ELF-1 (cell line): ENCODE measurements around the gene DDX54.
"Not testable (repeated sequence)": the region's sequence is repeated elsewhere in the genome, so short reads cannot be mapped to it uniquely, and the experiment has no call there.

Experiments used
- DNase-seq: peaks from one replicate; pipeline ENCODE4 v3.0.0-alpha.2; 2016; ENCODE audit warnings: low read depth, low spot score

The DDX54 gene

DNA sequence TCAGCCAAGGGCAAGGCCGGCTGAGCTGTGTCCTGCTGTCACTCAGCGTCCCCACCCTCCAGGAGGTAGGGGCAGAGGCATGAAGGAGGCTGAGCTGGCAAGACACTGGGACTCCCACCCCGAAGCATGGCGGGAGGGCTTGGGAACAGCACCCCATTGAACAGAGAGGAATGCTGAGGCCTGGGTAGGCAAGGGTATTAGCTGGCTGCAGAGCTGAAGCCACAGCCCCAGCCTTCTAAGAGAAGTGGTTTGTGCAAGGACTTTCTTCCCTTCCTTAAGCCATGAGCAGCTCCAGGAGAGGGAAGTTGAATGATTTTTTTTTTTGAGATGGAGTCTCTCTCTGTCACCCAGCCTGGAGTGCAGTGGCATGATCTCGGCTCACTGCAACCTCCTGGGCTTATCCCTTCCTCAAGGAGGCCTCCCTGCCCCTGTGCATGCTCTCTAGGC is 42.4 kb downstream of the DDX54 start:
- DNase-seq: no peak

DNA sequence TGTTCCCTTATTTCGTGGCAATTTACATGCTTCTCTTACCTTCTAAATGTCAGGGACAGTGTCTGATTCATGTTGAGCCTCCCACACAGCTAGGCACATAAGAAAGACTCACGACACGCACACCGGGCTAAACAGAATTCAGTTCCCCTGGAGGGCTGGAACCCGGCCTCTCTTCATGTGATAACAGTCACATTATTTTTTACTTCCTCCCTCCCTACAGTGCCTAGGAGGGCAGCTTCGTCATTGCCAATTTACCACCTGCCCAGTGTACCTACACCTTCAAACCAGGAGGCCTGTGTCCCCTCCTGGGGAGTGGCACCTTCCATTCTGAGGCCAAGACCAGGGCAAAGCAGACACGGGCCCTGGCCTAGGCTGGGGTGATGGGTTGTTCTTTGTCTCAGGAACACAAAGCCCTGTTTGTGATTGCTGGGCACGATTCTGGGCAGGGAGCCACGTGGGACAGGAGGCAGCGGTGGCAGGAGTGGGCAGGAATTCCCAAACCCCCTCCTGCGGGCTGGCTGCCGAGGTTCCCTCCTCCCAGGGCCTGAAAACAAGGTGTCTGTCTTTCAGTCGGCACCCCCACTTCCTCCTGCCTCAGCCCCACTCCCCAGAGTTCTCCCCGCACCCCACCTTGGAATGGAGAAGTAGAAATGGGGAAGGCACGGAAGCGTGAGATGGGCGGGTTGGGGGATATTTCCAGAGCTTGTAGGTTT is 42.9 kb downstream of the DDX54 start:
- DNase-seq: no peak

DNA sequence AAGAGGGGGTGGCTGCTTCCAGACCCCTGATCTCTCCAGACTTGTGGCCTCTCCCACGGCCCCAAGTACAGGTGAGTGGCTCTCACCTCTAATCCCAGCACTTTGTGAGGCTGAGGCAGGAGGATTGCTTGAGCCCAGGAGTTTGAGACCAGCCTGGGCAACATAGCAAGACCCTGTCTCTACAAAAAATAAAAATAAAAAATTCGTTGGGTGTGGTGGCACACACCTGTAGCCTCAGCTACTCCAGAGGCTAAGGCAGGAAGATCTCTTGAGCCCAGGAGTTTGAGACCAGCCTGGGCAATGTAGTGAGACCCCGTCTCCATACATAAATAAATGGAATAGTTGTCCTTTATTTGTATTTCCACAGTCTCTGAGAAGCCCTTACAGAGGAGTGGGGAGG is 43.6 kb downstream of the DDX54 start:
- DNase-seq: not testable (repeated sequence)

GRCh38 chr12:113140706-113141105 is 44.6 kb downstream of the DDX54 start:
- DNase-seq: no peak

DNA sequence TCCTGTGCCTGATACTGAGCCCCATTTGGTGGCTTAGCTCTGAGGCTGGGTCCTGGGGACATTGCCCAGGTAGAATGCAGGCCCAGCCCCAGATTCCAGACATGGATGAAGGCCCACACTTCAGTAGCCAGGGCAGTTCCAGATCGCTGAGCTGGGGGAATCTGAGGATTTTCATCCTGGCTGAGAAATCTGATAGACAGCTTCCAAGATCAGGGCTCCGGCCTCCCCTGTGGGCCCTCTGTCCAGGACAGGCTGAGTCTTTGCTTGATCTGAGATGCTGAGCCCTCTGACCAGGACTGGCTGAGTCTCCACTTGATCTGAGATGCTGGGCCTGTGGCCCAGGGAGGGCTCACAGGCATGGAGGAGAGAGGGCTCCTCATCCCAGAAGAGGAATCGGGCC is 46.5 kb downstream of the DDX54 start:
- no peak for DNase-seq

DNA sequence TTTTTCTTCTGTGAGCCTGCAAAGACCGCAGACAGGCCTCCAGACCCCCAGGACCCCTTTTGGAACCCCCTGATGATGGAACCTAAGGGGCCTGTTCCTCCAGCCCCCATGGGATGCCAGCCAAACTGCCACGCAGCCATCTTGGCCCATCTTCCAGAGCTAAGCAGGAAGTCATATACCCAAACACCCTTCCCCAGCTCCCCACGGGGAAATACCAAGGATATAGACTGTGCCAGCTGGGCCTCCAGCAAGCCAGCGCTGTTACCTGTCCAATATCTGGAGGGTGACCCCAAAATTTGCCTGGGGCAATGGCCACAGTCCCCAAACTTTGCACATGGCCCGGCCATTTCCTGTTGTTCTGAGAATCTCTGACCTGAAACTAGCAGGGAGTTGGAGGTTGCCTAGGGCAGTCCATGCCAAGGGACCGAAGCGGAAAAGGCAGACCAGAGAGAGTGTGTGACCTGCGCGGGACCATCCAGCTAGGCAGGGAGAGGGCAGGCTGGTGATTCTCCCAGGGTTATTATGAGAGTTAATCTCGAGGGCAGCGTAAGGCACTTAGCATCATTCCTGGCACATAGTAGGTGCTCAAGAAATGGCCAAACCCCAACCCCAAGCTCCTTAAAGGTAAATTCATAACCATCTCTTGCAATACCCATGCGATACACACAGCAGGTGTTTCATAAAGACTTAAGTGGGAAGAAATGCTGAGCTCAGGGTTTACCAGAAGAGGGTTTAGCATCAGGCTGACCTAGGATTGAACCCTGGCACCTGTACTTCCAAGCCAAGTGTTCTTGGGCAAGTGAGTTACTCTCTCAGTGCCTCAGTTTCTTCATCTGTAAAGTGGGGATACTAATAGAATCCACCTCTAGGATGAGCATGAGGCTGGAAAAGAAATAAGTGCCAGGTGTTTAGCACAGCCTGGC is 47.2 kb downstream of the DDX54 start:
- DNase-seq: no peak

GRCh38 chr12:113136990-113137511 is 48.2 kb downstream of the DDX54 start:
- DNase-seq: no peak

DNA sequence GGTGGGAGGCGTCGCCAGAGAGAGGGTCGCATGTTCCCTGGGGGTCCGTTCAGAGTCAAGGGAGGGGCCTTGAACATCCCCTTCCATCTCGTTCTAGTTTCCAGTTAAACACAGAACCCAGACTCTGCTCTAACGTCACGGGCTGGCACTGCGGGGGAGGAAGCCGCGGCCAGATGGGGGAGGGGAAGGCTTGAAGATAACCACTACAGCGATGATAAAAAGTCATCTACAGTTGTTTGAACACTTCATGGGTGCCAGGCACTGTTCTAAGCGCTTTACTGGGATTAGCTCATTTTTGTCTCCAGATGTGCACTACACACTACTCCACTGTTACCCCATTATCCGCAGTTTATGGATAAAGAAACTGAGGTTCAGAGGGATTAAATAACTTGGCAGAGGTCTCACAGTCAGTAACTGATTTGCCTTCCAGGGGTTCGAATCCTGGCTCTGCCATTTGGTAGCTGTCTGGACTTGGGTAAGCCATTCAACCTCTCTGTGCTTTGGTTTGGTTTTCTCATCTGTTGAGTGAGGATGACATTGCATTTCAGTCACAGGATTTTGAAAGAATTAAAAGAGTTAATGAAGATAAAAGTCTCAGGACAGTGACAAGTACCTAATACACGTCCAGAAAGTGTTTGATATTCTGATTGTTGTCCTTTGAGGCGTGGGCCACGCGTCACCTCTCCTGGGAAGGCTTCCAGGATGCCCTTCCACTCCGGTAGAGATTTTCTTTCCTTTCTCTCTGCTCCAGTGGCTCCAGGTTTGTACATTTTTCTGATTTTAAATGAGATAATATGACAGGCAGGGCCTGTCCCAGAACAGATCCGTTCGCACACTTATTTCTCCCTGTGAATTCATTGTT is 48.9 kb downstream of the DDX54 start:
- DNase-seq: no peak

GRCh38 chr12:113135178-113136127 is 49.8 kb downstream of the DDX54 start, which contains the start of gene RASAL1:
Gene RASAL1 (minus strand): TSS chr12:113135761. CDS start chr12:113135462, 299 bp downstream.
- DNase-seq: peak; percentile 57

DNA sequence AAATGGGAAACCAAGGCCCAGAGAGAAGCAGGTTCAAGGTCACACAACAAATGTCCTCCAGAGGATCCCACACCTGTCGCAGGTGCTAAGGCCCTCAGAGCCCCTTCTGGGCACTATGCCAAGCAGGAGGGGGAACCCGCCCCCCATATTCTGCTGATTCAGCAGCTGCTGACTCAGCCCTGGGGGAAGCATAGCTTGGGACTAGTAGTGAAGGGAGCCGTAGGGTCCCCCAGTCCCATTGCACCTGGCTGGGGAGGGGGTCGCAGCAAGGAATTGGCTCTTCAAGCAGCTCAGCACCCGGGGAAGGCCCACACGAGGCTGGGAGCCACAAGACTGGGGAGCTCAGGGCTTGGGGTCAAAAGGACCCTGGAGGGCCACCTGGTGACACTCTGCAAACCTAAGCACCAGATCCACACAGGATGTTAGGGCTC is 50.7 kb downstream of the DDX54 start:
- DNase-seq: no peak

DNA sequence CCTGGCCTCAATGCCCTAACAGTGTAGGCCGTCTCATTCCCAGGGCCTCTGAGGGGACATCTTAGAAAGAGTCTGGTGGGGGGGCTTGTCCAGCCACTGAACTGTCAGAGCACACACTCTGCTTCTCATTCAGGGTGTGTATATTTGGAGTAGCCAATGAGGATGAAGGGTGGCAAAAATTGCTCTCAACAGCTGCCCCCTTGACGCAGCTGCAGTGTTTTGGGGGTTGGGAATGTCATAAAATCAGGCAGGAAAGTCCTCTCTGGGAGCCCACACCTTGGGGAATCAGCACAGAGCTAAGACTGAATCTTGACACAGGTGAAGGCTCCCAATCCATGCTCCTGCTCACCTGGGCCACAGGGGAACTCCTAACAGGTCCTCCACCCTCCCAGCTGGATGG is 51.2 kb downstream of the DDX54 start:
- no peak for DNase-seq

DNA sequence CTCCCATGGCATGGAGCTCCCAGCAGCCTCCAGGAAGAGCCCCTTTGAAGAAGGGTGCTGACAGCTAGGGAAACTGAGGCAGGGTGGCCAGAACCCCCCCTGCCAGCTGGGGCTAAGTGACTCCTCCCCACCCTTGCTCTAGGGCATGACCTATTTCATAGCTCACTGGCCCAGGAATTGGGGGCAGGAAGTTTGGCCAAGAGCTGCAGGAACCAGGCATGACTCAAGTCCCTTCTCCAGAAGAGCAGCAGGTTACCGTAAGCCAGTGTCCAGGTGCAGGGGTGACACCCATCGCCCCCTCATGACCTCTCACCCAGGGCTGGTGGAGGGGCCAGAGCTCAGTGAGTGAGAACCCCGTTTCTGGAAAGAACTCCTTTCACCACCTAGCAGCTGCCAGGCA is 51.6 kb downstream of the DDX54 start:
- no peak for DNase-seq

DNA sequence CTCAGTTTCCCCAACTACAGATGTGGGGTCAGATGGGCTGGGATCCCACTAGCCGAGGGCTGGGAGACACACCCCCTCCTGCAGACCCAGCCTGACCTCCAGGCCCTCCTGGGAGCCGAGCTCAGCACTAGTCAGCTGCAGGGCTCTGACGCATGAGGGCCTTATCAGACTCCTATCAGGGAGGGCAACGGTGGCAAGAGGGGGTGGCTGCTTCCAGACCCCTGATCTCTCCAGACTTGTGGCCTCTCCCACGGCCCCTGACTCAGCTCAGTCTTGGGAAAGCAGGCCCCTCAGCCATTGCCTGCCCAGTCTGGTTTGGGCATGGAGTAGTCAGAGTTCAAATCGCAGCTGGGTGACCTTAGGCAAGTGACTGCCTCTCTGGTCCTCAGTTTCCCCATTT is 52.2 kb downstream of the DDX54 start:
- peak; percentile 33 for DNase-seq

DNA sequence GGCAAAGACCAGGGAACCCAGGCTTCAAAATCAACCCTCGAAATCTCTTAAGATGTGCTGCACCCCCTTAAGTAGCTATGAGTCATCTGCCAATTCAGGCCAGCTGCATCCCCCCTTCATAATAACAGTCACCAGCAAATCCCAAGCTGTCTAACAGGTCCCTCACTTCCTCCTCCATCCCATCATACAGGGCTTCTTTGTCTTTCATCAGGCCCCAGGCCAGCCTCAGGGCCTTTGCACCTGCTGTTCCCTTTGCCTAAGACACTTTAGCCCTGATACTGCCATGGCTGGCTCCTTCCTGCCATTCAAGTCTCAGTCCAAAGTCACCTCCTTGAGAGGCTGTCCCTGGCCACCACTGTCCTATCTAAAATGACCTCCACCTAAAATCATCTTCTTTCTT is 53.7 kb downstream of the DDX54 start:
- no peak for DNase-seq

DNA sequence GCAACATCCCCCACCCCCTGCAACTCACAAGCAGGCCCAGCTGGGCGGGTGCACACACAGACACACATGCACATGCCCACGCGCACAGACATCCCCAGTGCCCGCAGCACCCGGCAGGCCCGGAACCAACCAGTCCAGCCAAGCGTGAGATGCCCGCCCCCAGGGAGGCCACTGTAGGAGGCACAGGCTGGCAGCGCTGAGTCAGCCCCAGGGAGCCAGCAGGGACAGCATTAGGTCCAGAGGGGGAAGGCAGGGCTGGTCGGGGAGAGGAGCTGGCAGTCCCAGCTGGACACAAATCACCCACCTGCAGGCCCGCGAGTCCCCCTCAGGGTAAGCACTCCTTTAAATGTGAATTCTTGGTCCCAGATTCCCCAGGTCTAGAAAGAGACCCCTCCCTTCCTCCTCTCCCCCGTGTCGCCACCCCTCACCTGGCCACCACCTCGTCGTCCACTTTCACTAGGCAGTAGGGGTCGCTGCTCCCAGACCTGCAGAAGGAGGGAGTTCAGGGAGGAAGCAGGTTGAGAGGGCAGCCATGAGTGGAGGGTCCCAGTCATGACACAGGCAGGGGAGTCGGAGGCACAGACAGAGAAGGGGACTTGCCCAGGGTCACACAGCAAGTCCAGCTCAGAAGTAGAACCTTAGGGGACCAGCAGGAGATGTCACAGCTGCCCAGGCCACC is 54.7 kb downstream of the DDX54 start:
- DNase-seq: peak; percentile 51

- no peak for DNase-seq
These were observed 55.4 kb downstream of the DDX54 start for GRCh38 chr12:113129664-113130456.

DNA sequence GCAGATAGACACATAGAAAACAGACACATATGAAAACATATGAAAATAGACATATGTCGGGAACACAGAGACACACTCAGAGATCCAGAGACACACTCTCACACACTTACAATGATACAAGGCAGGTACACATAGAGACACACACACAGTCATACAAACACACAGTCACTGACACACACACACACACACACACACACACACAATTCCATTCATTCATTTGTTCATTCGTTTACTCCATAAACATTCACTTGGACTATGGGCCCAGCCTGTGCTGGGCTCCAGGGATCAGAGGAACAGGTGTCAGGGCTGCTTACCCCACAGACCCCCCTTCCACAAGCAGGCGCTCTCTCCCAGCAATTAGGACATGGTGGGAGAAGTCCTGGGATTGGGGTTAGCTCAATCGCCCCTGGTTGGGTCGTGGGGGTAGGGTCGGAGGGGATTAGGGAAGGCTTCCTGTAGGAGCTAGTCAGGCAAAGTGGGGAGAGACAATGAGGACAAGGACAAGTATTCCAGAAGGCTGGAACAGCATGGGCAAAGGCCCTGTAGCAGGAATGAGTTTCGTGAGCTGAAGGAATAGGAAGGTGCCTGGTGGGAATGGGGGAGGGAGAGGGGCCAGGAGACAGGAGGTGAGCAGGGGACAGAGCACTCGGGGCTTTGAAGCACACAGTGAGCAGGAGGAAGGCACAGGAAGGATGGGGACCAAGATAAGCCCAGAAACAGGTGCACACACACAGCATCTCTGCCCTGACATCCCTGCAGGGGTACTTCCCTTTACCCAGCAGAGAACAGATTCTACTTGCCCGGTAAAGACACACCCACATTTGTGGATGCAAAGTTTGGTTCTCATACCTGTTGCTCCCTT is 56.2 kb downstream of the DDX54 start:
- DNase-seq: no peak

- DNase-seq: no peak
These were observed 57.5 kb downstream of the DDX54 start for GRCh38 chr12:113127791-113128199.
